GM04504 (cell line): Measurements from ENCODE around the gene OR2K2.
"Not testable (repeated sequence)": the region's sequence is repeated elsewhere in the genome, so short reads cannot be mapped to it uniquely, and the experiment has no call there.

Experiments
- DNase-seq: peaks from one replicate; pipeline ENCODE4 v3.0.0-alpha.2; 2012; ENCODE audit warnings: low read depth

OR2K2 gene, protein sequence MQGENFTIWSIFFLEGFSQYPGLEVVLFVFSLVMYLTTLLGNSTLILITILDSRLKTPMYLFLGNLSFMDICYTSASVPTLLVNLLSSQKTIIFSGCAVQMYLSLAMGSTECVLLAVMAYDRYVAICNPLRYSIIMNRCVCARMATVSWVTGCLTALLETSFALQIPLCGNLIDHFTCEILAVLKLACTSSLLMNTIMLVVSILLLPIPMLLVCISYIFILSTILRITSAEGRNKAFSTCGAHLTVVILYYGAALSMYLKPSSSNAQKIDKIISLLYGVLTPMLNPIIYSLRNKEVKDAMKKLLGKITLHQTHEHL

DNA sequence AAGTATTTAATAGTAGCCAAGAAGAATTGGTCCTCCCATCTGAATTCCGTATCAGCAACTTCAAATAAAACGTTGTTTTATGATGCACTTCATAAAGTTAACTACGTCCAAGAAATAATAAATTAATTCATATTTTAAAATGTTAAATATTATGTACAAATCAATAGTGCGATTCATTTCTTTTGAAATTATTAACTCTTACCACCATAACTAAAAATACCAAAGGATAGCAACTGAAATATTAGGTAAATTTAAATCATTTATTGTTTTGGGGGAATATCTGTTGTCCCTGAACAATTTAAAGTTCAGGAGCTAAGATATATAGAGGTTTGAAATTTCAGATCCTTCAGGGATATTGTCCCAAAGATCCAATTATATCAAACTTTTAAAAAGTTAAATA, at the start of gene OR2K2:
Gene OR2K2 (minus strand): TSS at position 101 of the 400 bp plus-strand sequence. CDS start 1,791 bp downstream, outside the sequence.
- no peak for DNase-seq

DNA sequence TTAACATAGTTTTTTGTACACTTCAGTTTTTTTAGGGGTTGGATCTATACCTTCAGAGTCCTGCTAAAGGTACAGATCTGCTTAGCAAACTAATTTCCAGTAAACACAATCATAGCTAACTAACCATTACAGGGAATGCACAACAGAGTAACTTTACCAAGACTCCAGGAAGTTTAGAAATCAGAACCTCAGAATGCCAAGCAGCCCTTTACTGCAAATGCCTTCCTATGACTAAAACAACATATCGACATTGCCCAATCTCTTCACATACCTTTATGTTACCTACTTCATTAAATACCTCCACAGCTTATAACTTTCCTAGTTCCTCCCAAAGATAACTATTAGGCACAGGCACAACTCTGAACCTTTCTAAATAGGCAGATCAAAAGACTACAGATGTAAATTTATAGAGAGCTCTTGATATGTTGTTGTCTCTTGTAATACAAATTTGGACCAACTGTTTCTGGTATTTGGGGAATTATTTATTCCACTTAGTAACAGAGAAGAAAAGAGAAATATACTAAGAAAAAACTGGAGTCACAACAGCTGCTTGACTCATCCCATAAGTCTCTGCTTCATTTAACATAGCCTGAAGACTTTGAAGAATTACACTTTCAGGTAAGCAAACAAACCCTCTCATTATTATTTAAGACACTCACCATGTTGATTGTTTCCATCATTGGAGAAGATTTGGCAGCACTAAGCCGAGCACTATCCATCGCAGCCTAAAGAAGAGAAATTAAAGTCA, 46.0 kb upstream of the OR2K2 start:
- DNase-seq, result no peak

DNA sequence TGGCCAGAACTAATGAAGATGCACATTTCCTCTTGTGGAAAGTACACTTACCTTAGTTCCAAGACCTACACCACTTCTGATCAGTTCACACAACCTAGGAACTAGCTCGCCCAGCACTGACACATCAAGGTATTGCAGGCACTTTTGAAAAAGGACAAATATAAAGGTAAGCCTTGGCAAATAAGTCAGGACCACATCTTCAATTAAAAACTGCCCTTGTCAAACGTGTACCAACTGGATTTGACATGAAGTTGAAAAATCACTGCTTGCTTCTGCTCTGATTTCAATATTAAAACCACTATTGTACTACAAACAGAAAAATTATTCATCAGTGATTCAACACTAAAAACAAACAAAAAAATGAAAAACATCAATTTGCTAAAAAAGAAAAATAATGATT, 45.0 kb upstream of the OR2K2 start:
- no peak for DNase-seq

DNA sequence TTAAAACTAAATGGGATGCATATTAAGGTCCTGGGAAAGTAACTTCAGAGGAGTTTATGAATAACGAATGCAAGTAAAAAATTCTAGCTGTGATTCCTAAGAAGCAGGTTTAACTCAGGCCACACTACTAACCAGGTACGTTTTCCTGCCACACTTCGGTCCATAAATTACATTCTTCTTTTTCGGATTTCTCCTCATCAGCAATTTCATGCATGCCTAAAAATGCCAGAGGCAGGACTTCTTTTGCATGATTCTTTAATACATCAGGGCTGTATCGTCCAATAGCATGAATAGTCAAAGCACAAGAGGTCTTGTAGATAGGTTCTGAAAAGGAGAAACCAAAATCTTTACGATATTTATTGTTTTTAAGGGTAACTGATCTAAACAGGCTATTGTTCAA, 42.3 kb upstream of the OR2K2 start:
- DNase-seq, result no peak

DNA sequence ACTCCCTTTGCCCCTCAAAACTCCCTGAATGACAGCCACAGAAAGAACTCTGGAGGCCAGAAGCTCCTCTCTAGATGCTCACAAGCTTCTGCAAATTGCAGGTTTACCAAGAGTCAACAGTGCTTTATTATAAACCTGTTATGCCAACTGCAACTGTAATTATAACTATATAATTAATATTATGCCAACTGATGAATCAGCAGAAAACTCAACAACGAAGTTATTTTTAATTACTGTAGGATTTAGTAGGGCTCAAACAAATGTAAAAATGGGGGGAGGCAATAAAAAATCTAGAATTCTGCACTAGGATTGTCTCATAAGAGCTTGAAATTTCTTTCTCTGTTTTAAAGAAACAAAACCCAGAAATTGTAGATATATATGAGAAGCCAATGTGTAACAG, 37.0 kb upstream of the OR2K2 start:
- DNase-seq, result no peak

DNA sequence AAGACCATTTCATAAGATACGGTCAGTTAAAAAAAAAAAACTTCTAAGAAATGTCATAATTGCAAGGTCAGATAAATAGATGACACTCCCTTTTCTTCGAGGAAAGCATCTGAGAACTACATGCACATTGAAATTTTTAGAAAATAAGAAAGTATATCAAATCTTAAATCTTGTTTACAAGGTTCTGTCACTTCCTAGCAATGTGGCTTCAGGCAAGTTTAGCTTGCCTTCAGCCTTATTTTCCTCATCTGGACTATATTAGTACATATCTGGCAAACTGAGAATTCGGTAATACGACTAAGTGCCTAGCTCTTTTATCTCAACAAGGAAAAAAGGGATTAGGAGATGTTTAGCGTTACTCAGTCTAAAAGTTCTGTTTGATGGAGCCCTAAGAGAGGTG, 32.5 kb upstream of the OR2K2 start:
- peak; percentile 12 for DNase-seq

DNA sequence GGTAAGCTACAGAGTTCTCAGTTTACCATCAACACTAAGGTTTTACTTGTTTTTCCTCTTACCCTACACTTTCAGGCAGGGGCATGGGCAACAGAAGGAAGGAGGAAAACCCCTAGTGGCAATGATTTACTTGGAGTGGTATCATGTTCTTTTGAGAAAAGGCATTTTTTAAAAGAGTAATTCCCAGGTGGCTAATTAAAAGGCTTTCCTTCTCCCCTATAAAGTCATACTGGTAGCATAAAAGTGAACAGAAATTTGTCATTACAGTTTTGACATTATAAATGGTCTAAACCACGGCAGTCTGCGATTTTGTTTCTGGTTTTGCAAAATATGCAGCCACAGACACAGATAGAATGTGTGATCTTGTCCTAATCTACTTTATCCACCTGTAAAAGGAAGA, 30.9 kb upstream of the OR2K2 start:
- DNase-seq, result no peak

DNA sequence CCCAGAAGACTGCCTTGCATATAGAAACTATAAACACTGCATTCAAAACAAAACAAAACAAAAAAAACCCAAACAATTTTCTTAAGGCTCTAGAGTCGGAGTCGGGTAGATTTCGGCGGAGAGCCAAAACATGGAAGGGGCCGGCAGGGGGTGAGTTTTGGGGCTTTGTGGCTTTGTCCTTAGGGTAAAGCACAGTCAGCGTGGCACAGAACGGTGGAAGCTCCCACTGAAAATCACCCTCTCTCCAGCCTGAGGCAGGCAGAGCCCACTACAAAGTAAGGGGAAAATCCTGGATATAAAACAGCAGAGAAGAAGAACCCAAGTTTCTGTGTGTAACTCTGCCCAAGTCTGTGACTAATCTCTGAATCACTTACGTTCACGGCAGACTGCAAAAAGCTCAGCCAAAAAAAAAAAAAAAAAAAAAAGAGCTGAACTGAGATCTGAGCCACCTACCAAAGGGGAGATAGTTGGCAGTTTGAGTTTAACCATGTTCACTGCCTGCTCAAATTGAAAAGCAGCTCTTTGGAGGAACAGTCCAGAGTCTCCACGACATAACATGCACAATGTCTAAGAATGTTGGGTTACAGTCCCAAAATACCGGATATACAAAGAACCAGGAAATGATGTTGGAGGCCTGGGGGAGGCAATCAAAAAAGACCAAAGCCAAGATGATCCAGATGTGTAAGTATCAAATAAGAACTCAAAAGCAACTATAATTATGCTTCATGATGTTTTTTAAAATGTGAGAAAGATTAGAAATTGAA, 26.6 kb upstream of the OR2K2 start:
- DNase-seq, result peak; percentile 66

DNA sequence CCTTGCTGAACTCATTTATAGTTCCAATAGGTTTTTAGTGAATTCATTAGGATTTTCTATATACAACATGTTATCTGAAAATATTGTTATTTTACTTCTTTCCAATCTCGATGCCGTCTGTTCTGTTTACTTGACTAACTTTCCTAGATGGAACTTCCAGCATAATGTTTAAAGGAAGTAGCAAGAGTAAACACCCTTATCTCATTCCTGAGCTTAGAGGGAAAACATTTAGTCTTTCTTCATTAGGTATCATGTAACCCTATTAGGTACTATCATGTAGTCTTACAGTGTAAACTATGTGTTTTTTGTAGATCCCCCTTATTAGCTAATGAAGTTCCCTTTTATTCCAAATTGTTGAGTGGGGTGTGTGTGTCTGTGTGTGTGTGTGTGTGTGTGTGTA, 22.5 kb upstream of the OR2K2 start:
- no peak for DNase-seq

DNA sequence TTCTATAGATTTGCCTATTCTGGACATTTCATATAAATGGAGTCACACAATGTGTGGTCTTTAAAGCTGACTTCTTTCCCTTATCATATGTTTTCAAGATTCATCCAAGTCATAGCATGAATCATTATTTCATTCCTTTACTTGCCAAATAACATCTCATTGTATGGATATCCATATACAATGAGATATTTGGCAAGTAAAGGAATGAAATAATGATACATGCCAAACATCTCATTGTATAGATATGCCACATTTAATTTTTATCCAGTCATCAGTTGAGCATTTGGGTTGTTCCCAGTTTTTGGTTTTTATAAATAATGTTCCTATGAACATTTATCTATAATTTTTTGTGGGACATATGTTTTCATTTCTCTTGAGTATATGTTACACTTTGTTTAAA, 20.5 kb upstream of the OR2K2 start:
- no peak for DNase-seq

DNA sequence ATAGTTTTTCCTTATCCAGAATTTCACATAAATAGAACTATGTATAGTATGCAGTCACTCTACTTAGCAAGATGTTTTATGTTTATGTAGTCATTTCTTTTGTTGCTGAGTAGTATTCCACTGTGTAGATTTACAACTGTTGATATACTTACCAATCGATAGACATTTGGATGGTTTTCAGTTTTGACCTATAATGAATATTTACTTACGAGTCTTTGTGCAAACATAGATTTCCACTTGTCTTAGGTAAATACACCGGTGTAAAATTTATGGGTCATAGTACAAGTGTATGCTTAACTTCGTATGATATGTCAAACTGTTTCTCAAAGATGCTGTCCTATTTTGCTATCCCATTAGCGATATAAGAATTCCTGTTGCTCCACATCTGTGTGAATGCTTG, 19.7 kb upstream of the OR2K2 start:
- DNase-seq, result no peak

DNA sequence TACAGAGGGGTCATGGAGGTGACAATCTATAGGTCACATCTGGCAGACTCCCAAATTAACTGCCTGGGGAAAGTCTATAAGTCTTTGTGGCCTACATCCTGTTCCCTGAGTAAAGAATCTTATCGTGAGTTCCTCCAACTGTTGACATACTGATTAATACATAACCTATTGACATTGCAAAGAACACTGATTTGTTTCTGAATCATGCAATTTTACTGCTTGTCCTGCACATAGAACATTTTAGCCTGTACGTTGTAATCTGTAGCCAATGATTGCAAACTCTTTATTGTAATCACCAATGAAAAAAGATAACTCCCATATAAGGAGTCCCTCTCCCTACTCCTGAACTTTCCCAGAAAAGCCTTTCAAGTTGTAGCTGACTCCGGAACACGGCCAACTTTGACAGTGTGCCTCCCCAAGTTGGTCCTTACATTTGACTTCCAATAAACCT, 18.8 kb upstream of the OR2K2 start:
- DNase-seq, result no peak

DNA sequence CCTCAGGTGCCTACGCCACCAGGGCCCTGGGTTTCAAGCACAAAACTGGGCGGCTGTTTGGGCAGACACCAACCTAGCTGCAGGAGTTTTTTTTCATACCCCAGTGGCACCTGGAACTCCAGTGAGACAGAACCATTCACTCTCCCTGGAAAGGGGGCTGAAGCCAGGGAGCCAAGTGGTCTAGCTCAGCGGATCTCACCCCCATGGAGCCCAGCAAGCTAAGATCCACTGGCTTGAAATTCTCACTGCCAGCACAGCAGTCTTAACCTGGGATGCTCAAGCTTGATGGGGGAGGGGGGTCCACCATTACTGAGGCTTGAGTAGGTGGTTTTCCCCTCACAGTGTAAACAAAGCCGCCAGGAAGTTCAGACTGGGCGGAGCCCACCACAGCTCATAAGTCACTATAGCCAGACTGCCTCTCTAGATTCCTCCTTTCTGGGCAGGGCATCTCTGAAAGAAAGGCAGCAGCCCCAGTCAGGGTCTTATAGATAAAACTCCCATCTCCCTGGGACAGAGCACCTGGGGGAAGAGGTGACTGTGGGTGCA, 4.4 kb upstream of the OR2K2 start:
- DNase-seq, result not testable (repeated sequence)

DNA sequence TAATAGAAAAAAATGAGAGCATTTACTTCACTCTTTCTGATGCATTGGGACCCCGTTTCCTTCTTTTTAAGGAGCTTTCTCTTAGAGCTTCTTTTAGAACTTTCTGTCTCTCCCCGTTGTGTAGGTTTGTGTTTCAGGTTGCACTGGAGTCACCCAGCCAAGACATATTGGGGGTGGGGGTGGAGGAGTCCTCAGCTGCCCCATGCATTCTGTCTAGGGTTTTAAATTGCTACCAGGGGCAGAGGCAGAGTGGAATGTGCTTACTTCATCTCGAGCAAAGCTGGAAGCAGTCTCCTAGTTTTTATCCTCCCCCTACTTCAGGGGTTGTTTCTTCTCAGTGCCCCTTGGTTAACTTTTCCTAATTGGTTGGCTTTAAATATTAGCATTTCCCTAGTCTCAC, 9.4 kb downstream of the OR2K2 start:
- DNase-seq, result no peak

DNA sequence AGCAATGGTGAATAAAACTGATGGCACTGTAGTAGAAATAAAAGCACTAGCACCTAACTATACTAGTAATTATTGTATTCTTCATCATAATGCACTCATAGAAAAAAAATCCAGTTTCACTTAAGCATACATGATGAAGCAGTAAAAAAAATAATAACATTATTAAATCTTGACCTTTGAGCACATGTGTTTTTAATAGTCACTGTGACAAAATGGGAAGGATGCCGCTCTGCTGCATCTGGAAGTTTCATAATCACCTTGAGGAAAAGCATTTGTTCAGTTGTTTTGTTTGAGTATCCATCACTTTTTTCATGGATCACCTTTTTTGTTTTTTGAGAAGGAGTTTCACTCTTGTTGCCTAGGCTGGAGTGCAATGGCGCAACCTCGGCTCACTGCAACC, 13.2 kb downstream of the OR2K2 start:
- DNase-seq, result peak; percentile 29

DNA sequence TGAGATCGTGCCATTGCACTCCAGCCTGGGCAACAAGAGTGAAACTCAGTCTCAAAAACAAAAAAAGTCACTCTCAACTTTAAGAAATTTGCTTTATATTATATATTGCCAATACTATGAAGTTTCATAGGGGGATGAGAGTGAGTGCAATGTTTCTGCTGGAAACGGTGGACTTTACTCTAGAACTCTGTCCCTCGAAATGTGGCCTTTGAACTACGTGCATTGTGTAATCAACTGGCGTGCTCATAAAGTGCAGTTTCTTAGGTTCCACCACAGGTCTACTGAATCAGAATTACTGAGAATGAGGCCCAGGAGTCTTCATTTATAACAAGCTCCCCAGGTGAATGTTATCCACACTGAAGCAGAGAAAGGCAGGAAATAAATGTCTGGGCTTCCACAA, 24.1 kb downstream of the OR2K2 start:
- no peak for DNase-seq

DNA sequence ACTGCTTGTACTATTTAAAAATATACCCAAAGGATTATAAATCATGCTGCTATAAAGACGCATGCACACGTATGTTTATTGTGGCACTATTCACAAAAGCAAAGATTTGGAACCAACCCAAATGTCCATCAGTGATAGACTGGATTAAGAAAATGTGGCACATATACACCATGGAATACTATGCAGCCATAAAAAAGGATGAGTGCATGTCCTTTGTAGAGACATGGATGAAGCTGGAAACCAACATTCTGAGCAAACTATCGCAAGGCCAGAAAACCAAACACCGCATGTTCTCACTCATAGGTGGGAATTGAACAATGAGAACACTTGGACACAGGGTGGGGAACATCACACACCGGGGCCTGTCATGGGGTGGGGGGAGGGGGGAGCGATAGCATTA, 26.0 kb downstream of the OR2K2 start:
- not testable (repeated sequence) for DNase-seq

DNA sequence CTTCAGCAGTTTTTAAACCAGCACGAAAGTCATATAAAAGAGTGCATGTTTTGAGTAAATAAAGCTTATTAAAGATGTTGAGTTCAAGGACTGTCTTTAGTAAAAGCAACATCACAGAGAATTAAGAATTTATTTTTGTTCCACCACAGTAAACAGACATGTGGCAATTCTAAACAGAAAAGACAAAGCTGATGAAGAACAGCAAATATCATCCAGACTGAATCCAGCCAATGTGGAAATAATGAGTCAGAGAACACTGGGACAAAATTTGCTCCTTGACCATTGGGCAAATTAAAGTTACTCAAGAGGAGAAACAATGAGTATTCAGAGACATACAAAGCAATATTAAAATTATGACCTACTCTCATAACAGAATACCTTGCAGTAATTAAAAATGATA, 28.8 kb downstream of the OR2K2 start:
- DNase-seq, result peak; percentile 37

DNA sequence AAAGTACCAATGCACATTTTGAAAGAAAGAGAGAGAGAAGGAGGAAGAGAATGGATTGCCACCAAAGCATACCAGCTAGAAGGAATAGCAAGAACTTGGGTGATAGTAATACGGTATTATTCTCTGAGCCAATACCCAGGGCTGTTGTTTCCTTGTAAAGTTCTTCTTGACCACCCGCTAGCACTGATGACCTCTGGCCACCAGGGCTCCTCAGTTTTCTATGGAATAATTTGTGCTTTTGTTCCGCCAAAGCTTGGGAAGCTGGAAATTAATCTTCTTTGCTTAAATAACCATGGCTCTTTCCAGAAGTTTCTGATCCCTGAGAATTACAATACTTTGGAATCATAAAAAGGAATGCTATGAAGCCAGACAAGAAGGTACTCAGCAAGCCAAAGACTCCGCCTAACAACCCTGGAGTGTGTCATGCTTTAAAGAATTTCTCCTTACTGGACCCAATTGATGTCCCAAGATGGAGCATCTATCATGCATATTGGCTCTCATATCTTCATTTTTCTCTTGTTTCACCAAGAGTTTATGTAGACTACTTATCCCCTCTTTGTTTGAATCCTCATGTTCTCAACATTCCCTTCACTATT, 29.8 kb downstream of the OR2K2 start:
- no peak for DNase-seq

DNA sequence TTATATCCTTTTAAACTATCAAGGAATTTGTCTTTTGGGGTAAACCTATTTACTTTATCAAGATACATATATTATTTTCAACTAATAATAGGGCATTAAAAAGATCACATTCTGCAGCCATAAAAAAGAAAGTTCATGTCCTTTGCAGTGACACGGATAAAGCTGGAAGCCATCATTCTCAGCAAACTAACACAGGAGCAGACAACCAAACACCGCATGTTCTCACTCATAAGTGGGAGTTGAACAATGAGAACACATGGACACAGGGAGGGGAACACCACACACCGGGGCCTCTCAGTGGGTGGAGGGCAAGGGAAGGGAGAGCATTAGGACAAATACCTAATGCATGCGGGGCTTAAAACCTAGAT, 30.4 kb downstream of the OR2K2 start:
- not testable (repeated sequence) for DNase-seq

DNA sequence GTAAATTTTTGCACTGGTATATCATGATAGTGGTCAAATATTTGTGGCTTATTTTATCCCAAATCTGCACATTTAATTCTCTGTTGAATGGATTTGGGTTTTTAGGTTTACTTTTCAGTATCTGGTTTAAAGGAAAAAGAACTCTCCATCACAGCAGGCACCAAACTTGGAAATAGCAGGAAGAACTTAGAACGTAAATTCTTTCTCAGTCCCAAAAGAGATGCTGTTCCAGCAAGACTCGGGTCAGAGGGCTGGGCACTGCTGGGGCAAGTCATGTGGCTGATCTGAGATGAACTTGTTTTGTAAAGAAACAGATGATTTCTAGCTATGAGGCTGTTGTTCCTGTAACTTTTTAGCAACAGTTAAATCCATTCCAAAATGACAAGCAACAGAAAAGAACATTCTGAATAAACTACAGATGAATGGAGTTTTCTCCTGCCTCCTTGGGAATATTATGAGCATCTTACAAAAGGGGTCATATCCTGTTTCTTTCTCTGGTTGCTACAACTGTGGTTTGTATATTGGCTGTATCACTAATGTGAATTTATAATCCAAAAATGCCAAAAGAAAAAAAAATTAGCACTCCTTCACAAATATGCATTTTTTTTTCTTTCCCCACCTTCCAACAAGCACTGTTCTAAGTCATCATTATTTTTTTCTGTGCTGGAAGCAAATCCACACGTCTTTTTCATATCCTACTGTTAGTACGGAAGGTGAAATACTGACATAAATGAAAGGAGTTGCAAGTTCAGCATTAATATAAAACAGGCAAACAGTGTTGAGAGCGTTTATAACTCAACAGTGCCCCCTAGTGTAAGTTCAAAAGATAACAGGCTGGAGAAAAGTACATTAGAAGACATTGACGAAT, 31.1 kb downstream of the OR2K2 start:
- peak; percentile 53 for DNase-seq
